Activated CD8-positive, alpha-beta T cell treated with anti-CD3 and anti-CD28 coated beads, Interleukin-2, amount 10 ng/mL, durations not matched to agents 7 days and 5 days (primary cell): Measurements from ENCODE around the gene ZNF148. TPM values are rescaled to one million over a fixed set of nuclear protein-coding genes. Genes with fewer than 3 reads are reported as not detected.

Experiments used
- ATAC-seq: fragments of 150-1000 bp; cut with Tn5 transposase; one replicate; pipeline ENCODE4 v1.10.0; 2021; ENCODE audit warnings: moderate library complexity
- CTCF ChIA-PET: fragments of 350-600 bp; sonication (Branson Sonifier 250); formaldehyde crosslinking; loops from one replicate; lab custom pipeline; 2021; ENCODE audit warnings: antibody characterized with exemption; lab: Charles Lee
- POLR2A ChIA-PET: fragments of 350-600 bp; sonication (Branson Sonifier 250); formaldehyde crosslinking; loops from one replicate; lab custom pipeline; 2021; ENCODE audit warnings: antibody characterized with exemption; lab: Charles Lee
- DNase-seq: peaks from one replicate; pipeline ENCODE4 v3.0.0-alpha.2; 2020
- H3K27ac Mint-ChIP-seq: one replicate; pipeline ENCODE4 v1.8.0; 2021; ENCODE audit warnings: mild to moderate bottlenecking, mixed read lengths
- H3K27me3 Mint-ChIP-seq: one replicate; pipeline ENCODE4 v1.8.0; 2021; ENCODE audit warnings: low read depth, mixed read lengths
- H3K36me3 Mint-ChIP-seq: one replicate; pipeline ENCODE4 v1.8.0; 2021; ENCODE audit warnings: low read depth, mixed read lengths
- H3K4me1 Mint-ChIP-seq: one replicate; pipeline ENCODE4 v1.8.0; 2021; ENCODE audit warnings: low read depth, mixed read lengths
- H3K4me3 Mint-ChIP-seq: one replicate; pipeline ENCODE4 v1.8.0; 2021; ENCODE audit warnings: mild to moderate bottlenecking, mixed read lengths
- H3K9me3 Mint-ChIP-seq: one replicate; pipeline ENCODE4 v1.8.0; 2022; ENCODE audit warnings: mixed read lengths; ENCODE audit not compliant: insufficient read depth
- total RNA-seq, 2 experiments: library from RNA; stranded (reverse); gene quantifications; one replicate each; pipeline ENCODE4 v1.2.3, GENCODE V29; 2021

ZNF148 gene
- total RNA-seq, 2 experiments from 2014 or later = 39.1 to 39.6 TPM

- Mint-ChIP-seq H3K9me3 (no peaks in the 10 kb centered on the region), H3K4me3 (no peak overlapping the region), H3K27me3 (peaks cover 40% of the 10 kb centered on the region), H3K27ac (peak overlapping the region; percentile 3), H3K36me3 (no peaks in the 10 kb centered on the region), H3K4me1 (peaks cover 18% of the 10 kb centered on the region)
- no peak for DNase-seq
- CTCF ChIA-PET = interaction anchor here (1.3 to 1.4 kb wide), 2 partner anchors 13 to 453 kb away, joined by 4 to 6 read pairs; no protein-coding TSS in a partner anchor
- ATAC-seq = peak; percentile 25
- POLR2A ChIA-PET = no interaction called here
These were observed 160.4 kb downstream of the ZNF148 start for GRCh38 chr3:125214738-125215137.

GRCh38 chr3:125213946-125214542 is 161.1 kb downstream of the ZNF148 start:
- H3K4me3 Mint-ChIP-seq = no peak overlapping the region
- no peaks in the 10 kb centered on the region for H3K9me3 Mint-ChIP-seq
- H3K36me3 Mint-ChIP-seq = no peaks in the 10 kb centered on the region
- peaks cover 18% of the 10 kb centered on the region for H3K4me1 Mint-ChIP-seq
- H3K27ac Mint-ChIP-seq = no peak overlapping the region
- no peak for ATAC-seq
- CTCF ChIA-PET = interaction anchor here (1.3 to 1.4 kb wide), 2 partner anchors 12 to 453 kb away, joined by 4 to 6 read pairs; no protein-coding TSS in a partner anchor
- POLR2A ChIA-PET = no interaction called here
- no peak for DNase-seq
- peaks cover 46% of the 10 kb centered on the region for H3K27me3 Mint-ChIP-seq

GRCh38 chr3:125213364-125213755 is 161.8 kb downstream of the ZNF148 start:
- Mint-ChIP-seq H3K4me3 (no peak overlapping the region), H3K4me1 (peaks cover 18% of the 10 kb centered on the region), H3K27me3 (peaks cover 51% of the 10 kb centered on the region), H3K27ac (no peak overlapping the region), H3K36me3 (no peaks in the 10 kb centered on the region), H3K9me3 (no peaks in the 10 kb centered on the region)
- no peak for DNase-seq
- ATAC-seq = no peak
- ChIA-PET CTCF (no interaction called here), POLR2A (no interaction called here)

- no peak within 1 kb of the TSS for H3K27ac Mint-ChIP-seq
- H3K27me3 Mint-ChIP-seq = peaks cover 51% of the 10 kb centered on the region
- H3K4me3 Mint-ChIP-seq = no peak within 1 kb of the TSS
- DNase-seq (no peak), ATAC-seq (peak; percentile 47)
- no peaks in the 10 kb centered on the region for H3K36me3 Mint-ChIP-seq
- CTCF ChIA-PET = no interaction called here
- POLR2A ChIA-PET = no interaction called here
- H3K4me1 Mint-ChIP-seq = peaks cover 18% of the 10 kb centered on the region
- H3K9me3 Mint-ChIP-seq = no peaks in the 10 kb centered on the region
These were observed 162.4 kb downstream of the ZNF148 start, which contains the start of gene SLC12A8 for GRCh38 chr3:125212509-125213363. SLC12A8 (minus strand) TSS chr3:125212748; CDS start chr3:125211349, 1,399 bp downstream.

GRCh38 chr3:125212091-125212508 is 163.0 kb downstream of the ZNF148 start:
- H3K4me1 Mint-ChIP-seq = peaks cover 18% of the 10 kb centered on the region
- H3K27me3 Mint-ChIP-seq = peaks cover 54% of the 10 kb centered on the region
- H3K27ac Mint-ChIP-seq = no peak overlapping the region
- H3K9me3 Mint-ChIP-seq = no peaks in the 10 kb centered on the region
- H3K4me3 Mint-ChIP-seq = no peak overlapping the region
- ATAC-seq (peak; percentile 29), DNase-seq (no peak)
- H3K36me3 Mint-ChIP-seq = no peaks in the 10 kb centered on the region
- CTCF ChIA-PET = no interaction called here
- POLR2A ChIA-PET = no interaction called here

- no peaks in the 10 kb centered on the region for H3K36me3 Mint-ChIP-seq
- peaks cover 18% of the 10 kb centered on the region for H3K4me1 Mint-ChIP-seq
- no peak overlapping the region for H3K27ac Mint-ChIP-seq
- POLR2A ChIA-PET = no interaction called here
- CTCF ChIA-PET = no interaction called here
- no peak for DNase-seq
- no peaks in the 10 kb centered on the region for H3K9me3 Mint-ChIP-seq
- peaks cover 54% of the 10 kb centered on the region for H3K27me3 Mint-ChIP-seq
- ATAC-seq = no peak
- H3K4me3 Mint-ChIP-seq = no peak overlapping the region
These were observed 163.5 kb downstream of the ZNF148 start for GRCh38 chr3:125211523-125212090.

GRCh38 chr3:125207949-125208568 is 167.1 kb downstream of the ZNF148 start:
- no peak for DNase-seq
- Mint-ChIP-seq H3K4me3 (no peak overlapping the region), H3K27me3 (peaks cover 54% of the 10 kb centered on the region), H3K9me3 (no peaks in the 10 kb centered on the region), H3K27ac (no peak overlapping the region), H3K36me3 (no peaks in the 10 kb centered on the region), H3K4me1 (peaks cover 2% of the 10 kb centered on the region)
- ATAC-seq = no peak
- ChIA-PET POLR2A (no interaction called here), CTCF (no interaction called here)

GRCh38 chr3:125207507-125207906 is 167.6 kb downstream of the ZNF148 start:
- ATAC-seq (no peak), DNase-seq (no peak)
- Mint-ChIP-seq H3K36me3 (no peaks in the 10 kb centered on the region), H3K27me3 (peaks cover 50% of the 10 kb centered on the region), H3K27ac (no peak overlapping the region), H3K4me1 (peaks cover 2% of the 10 kb centered on the region), H3K9me3 (no peaks in the 10 kb centered on the region), H3K4me3 (no peak overlapping the region)
- ChIA-PET POLR2A (no interaction called here), CTCF (no interaction called here)

- CTCF ChIA-PET = no interaction called here
- H3K4me3 Mint-ChIP-seq = no peak overlapping the region
- peaks cover 50% of the 10 kb centered on the region for H3K27me3 Mint-ChIP-seq
- no peak for ATAC-seq
- POLR2A ChIA-PET = no interaction called here
- H3K4me1 Mint-ChIP-seq = peaks cover 4% of the 10 kb centered on the region
- no peak overlapping the region for H3K27ac Mint-ChIP-seq
- H3K9me3 Mint-ChIP-seq = no peaks in the 10 kb centered on the region
- DNase-seq = no peak
- H3K36me3 Mint-ChIP-seq = no peaks in the 10 kb centered on the region
These were observed 168.2 kb downstream of the ZNF148 start for GRCh38 chr3:125206934-125207333.

GRCh38 chr3:125203731-125204130 is 171.4 kb downstream of the ZNF148 start:
- ChIA-PET CTCF (no interaction called here), POLR2A (no interaction called here)
- no peak for DNase-seq
- Mint-ChIP-seq H3K27me3 (peaks cover 26% of the 10 kb centered on the region), H3K36me3 (no peaks in the 10 kb centered on the region), H3K4me3 (no peak overlapping the region), H3K27ac (no peak overlapping the region), H3K4me1 (peaks cover 8% of the 10 kb centered on the region), H3K9me3 (no peaks in the 10 kb centered on the region)
- no peak for ATAC-seq

- CTCF ChIA-PET = interaction anchor here (0.6 to 2.0 kb wide), 24 partner anchors 10 to 408 kb away, joined by 3 to 21 read pairs (median 4); no protein-coding TSS in a partner anchor
- Mint-ChIP-seq H3K27me3 (peaks cover 19% of the 10 kb centered on the region), H3K4me1 (peaks cover 8% of the 10 kb centered on the region), H3K9me3 (no peaks in the 10 kb centered on the region), H3K4me3 (no peak overlapping the region), H3K36me3 (no peaks in the 10 kb centered on the region), H3K27ac (no peak overlapping the region)
- DNase-seq = peak; percentile 48
- POLR2A ChIA-PET = no interaction called here
- peak; percentile 58 for ATAC-seq
These were observed 172.9 kb downstream of the ZNF148 start for GRCh38 chr3:125202197-125202596.
